Peyer's patch (tissue), 4 donors: Measurements from ENCODE around the gene COL23A1. TPM values are rescaled to one million over a fixed set of nuclear protein-coding genes. Genes with fewer than 3 reads are reported as not detected.

ENCODE experiments used
- DNase-seq, 3 donors: peaks; one replicate each; pipeline ENCODE4 v3.0.0-alpha.2; 2017 to 2019
- H3K27ac ChIP-seq, 4 donors: fragments of 200-600 bp; sonication (generic); one replicate each; pipeline ENCODE4 v1.5.1; 2016 to 2019
- H3K27me3 ChIP-seq, 2 donors: fragments of 200-600 bp; sonication (generic); one replicate each; pipeline ENCODE4 v1.5.1; 2019
- H3K36me3 ChIP-seq, 3 donors: fragments of 200-600 bp; sonication (generic); one replicate each; pipeline ENCODE4 v1.5.1; 2016 to 2019
- H3K4me1 ChIP-seq, 4 donors: fragments of 200-600 bp; sonication (generic); one replicate each; pipeline ENCODE4 v1.5.1; 2016 to 2019
- H3K4me3 ChIP-seq, 4 donors: fragments of 200-600 bp; sonication (generic); 1 replicate in 3 of 4; 2 replicates in 1 of 4; pipeline ENCODE4 v1.5.1; 2016 to 2019; ENCODE audit warnings: mild to moderate bottlenecking in 1 of 4
- H3K9me3 ChIP-seq, 4 donors: fragments of 200-600 bp; sonication (generic); one replicate each; pipeline ENCODE4 v1.5.1; 2016 to 2019; ENCODE audit warnings: mild to moderate bottlenecking in 1 of 4
- POLR2A ChIP-seq, 2 donors: fragments of 450-650 bp; IDR thresholded peaks; one replicate each; pipeline ENCODE4 v1.5.1; 2017; ENCODE audit warnings: antibody characterized with exemption in 2 of 2, mild to moderate bottlenecking in 2 of 2, moderate library complexity in 2 of 2
- total RNA-seq, 4 donors: library from RNA; depleted of rRNA; stranded (reverse); fragments of >200 nt; gene quantifications; one replicate each; pipeline ENCODE4 v1.1.0, GENCODE V29; 2016
- TF ChIP-seq, protein P1 (sequence below), 6 experiments: fragments of 450-650 bp in 4 of 6; fragments of 200-600 bp in 2 of 6; sonication (generic) in 1 of 6; IDR thresholded peaks; one replicate each; pipeline ENCODE4 v1.5.1; 2017 to 2019; ENCODE audit warnings: antibody characterized with exemption in 6 of 6, mild to moderate bottlenecking in 3 of 6, moderate library complexity in 1 of 6

The COL23A1 gene
- total RNA-seq, 4 donors from 2014 or later: 0.57 to 5.8 (median 1.2) TPM; not detected in 1

DNA sequence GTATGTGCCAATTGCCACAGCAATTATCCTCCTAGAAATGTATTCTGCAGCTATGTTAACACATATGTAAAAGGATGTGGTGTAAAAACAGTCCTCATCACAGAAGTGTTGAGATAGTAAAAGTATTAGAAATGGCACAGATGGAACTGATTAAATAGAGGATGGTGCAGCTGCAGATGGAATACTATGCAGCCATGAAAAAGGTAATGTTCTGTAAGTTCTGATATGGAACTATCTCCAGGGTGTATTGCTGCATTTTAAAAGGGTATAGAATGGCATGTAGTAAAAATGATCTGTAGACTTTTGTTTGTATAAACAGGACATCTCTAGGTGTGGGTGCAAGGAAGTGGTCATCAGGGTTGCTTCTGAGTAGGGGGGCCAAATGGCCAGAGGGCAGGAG, 294.6 kb downstream of the COL23A1 start:
- no peak for DNase-seq
- Histone ChIP-seq H3K36me3 (no peaks in the 10 kb centered on the region), H3K4me1 (no peaks in the 10 kb centered on the region), H3K27me3 (no peaks in the 10 kb centered on the region), H3K9me3 (no peaks in the 10 kb centered on the region), H3K27ac (no peak overlapping the region), H3K4me3 (no peak overlapping the region)
- TF ChIP-seq, protein P1, sequence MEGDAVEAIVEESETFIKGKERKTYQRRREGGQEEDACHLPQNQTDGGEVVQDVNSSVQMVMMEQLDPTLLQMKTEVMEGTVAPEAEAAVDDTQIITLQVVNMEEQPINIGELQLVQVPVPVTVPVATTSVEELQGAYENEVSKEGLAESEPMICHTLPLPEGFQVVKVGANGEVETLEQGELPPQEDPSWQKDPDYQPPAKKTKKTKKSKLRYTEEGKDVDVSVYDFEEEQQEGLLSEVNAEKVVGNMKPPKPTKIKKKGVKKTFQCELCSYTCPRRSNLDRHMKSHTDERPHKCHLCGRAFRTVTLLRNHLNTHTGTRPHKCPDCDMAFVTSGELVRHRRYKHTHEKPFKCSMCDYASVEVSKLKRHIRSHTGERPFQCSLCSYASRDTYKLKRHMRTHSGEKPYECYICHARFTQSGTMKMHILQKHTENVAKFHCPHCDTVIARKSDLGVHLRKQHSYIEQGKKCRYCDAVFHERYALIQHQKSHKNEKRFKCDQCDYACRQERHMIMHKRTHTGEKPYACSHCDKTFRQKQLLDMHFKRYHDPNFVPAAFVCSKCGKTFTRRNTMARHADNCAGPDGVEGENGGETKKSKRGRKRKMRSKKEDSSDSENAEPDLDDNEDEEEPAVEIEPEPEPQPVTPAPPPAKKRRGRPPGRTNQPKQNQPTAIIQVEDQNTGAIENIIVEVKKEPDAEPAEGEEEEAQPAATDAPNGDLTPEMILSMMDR (IDR thresholded peaks at IDR 0.05): no peak
- TF ChIP-seq POLR2A (IDR thresholded peaks at IDR 0.05): no peak

DNA sequence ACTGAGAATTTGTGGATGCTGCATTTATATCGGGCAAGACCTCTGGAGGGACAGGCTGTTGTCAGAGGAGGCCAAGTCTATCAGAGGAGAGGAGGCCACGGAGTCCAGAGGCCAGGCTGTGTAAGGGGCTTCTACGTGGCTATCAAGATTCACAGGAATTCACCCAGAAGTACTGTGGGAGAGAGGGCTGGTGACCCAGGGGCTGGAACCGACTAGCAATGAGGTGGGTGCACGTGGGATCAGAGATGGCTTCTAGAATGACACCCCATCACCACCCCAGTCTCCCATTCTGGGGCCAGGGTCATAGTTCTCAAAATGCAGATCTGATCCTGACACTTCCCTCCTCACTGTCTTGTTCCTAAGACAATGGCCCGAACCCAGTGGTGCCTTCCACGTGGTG, 296.4 kb downstream of the COL23A1 start:
- H3K4me1 ChIP-seq: no peaks in the 10 kb centered on the region
- H3K36me3 ChIP-seq: no peaks in the 10 kb centered on the region
- no peak overlapping the region for H3K27ac ChIP-seq
- no peaks in the 10 kb centered on the region for H3K9me3 ChIP-seq
- TF ChIP-seq, protein P1 (IDR thresholded peaks at IDR 0.05): no peak
- TF ChIP-seq POLR2A (IDR thresholded peaks at IDR 0.05): no peak
- no peaks in the 10 kb centered on the region for H3K27me3 ChIP-seq
- no peak overlapping the region for H3K4me3 ChIP-seq
- peak in 1 of 3 donors; percentile 20 for DNase-seq

DNA sequence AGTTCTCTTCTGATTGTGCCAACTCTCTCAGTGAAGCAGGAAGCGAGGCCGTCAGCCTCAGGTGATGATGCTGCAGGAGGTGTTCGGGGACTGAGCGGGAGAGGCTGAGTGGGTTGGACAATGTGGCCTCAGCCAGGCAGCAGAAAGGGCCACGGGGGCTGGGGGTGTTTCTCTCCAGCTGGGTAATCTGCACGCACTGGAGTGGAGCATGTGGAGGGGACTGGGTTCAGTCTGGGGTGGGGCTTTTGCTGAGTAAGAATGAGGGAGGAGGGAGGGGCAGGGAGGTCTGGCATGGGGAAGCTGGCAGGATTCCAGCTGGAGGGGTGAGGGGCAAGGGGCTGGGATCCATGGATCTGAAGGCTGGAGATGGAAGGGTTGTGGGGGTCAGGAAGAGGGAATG, 296.8 kb downstream of the COL23A1 start:
- Histone ChIP-seq H3K36me3 (no peaks in the 10 kb centered on the region), H3K27ac (no peak overlapping the region), H3K4me3 (no peak overlapping the region), H3K27me3 (no peaks in the 10 kb centered on the region), H3K4me1 (no peaks in the 10 kb centered on the region), H3K9me3 (no peaks in the 10 kb centered on the region)
- TF ChIP-seq, protein P1 (IDR thresholded peaks at IDR 0.05): no peak
- no peak for TF ChIP-seq POLR2A (IDR thresholded peaks at IDR 0.05)
- DNase-seq: peak in 1 of 3 donors; percentile 37

DNA sequence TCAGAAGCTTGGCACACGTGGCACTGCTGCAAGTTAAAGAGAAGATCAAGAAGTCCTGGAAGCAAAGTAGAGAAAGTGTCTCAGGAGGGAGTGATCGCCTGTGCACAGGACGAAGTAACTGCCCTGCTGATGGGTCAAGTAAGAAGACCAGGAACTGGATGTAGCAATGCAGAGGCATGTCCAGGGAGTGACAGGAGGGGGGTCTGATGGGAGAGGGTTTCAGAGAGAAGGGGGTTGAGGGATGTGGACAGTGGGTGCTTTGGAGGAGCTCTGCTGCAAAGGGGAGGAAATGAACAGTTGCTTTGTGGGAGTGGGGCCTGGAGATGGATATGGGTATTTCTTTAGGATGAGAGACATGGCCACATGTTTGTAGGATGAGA, 297.4 kb downstream of the COL23A1 start:
- H3K9me3 ChIP-seq: no peaks in the 10 kb centered on the region
- TF ChIP-seq, protein P1 (IDR thresholded peaks at IDR 0.05): no peak
- TF ChIP-seq POLR2A (IDR thresholded peaks at IDR 0.05): no peak
- no peak overlapping the region for H3K4me3 ChIP-seq
- DNase-seq: peak in 1 of 3 donors; percentile 19
- no peaks in the 10 kb centered on the region for H3K36me3 ChIP-seq
- H3K4me1 ChIP-seq: no peaks in the 10 kb centered on the region
- no peak overlapping the region for H3K27ac ChIP-seq
- H3K27me3 ChIP-seq: no peaks in the 10 kb centered on the region

DNA sequence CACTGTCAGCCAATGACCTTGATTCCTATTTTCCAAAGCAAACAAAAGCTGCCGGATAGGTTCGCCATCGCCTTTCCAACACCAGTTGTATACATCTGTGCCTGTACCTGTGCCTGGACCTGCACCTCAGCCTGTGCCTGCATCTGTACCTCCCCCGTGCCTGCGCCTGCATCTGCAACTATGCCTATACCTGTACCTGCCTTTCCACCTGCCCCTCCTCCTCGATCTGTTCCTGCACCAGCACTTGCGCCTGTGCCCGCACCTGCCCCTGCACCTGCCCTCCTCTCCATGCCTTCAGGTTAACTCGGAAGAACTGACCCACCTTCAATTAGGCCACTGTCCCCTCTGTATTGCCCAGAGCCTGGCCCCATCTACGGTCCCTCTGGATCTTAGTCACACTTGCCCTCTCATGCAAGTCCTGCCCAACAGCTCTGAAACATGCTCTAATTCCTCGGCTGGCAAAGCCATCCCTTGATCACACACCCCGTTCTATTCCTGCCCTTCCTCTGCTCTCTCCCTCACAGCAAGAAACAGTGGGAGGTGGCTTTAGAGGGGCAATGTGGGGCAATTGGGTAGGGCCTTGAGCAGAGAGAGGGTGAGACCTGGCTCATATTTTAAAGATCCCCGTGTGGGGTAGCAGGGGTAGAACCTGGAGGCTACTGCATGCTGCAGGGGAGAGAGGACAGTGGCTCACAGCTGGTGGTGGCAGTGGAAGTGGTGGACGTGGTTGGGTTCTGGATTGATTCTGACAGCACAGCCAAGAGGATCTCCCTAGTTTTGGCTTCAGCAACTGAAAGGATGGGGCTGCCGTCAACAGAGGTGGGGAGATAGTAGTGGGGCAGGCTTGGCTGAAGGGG, 298.0 kb downstream of the COL23A1 start:
- no peaks in the 10 kb centered on the region for H3K36me3 ChIP-seq
- no peak for TF ChIP-seq POLR2A (IDR thresholded peaks at IDR 0.05)
- TF ChIP-seq, protein P1 (IDR thresholded peaks at IDR 0.05): no peak
- H3K27ac ChIP-seq: no peak overlapping the region
- peak in 1 of 3 donors; percentile 7 for DNase-seq
- no peaks in the 10 kb centered on the region for H3K27me3 ChIP-seq
- H3K4me1 ChIP-seq: no peaks in the 10 kb centered on the region
- H3K4me3 ChIP-seq: no peak overlapping the region
- no peaks in the 10 kb centered on the region for H3K9me3 ChIP-seq
